ENCODE results near the gene MCF2L. TPM values are rescaled to one million over a fixed set of nuclear protein-coding genes. Genes with fewer than 3 reads are reported as not detected.

MCF2L gene
- polyA plus RNA-seq, 3 donors, result 18.0 to 77.6 (median 53.4) TPM

- WGBS, 3 donors, result 90 to 94% (median 93%) methylated on average over 38 of the region's 38 CpGs
- H3K27ac ChIP-seq (ENCODE audit: low read depth, low read length), result no peak overlapping the region
Measured at GRCh38 chr13:113148940-113149503, 180.0 kb downstream of the MCF2L start.

Other genes starting within 250 kb of the MCF2L start
- gene F7, start 136.6 kb downstream of the MCF2L start, polyA plus RNA-seq, result under 1 TPM in 2 of 3 donors, not detected in 1; 0.07 to 0.12 TPM
- 10 to 100 TPM in 1 of 3 donors, 1 to 10 TPM in 2; 3.8 to 19.5 (median 8.3) TPM for gene F10, start 153.6 kb downstream of the MCF2L start, polyA plus RNA-seq
- gene PROZ, start 189.4 kb downstream of the MCF2L start, polyA plus RNA-seq, result not detected
- gene PCID2, start 239.5 kb downstream of the MCF2L start, polyA plus RNA-seq, result 10 to 100 TPM; 23.6 to 37.8 (median 28.4) TPM
- 10 to 100 TPM; 23.5 to 39.5 (median 31.8) TPM for gene CUL4A, start 240.4 kb downstream of the MCF2L start, polyA plus RNA-seq